ENCODE measurements around the gene TMX3. TPM values are rescaled to one million over a fixed set of nuclear protein-coding genes. Genes with fewer than 3 reads are reported as not detected.

TMX3 gene
- total and polyA plus RNA-seq, 2 donors (not counting 1 experiment from before 2014, with no cell fraction given): 107 TPM

- no peak for DNase-seq (ENCODE audit: low read depth in 2 of 2)
- TF ChIP-seq EZH2 (IDR thresholded peaks at IDR 0.05; ENCODE audit: low read length, missing control alignments): no peak
- TF ChIP-seq CTCF (conservative IDR thresholded peaks at IDR 0.05 in 1 of 2, IDR thresholded peaks at IDR 0.05 in 1 of 2; ENCODE audit: low read depth in 1 of 2, low read length in 2 of 2): no peak
- H3K9me3 ChIP-seq (ENCODE audit: control insufficient read depth, insufficient read depth, low read depth, low read length): no peaks in the 10 kb centered on the region
- no peak overlapping the region for H3K9ac ChIP-seq (ENCODE audit: insufficient read depth, low read length)
- H3K4me1 ChIP-seq (ENCODE audit: control insufficient read depth, extremely low read depth, insufficient read depth, low read length): no peaks in the 10 kb centered on the region
- H3K27me3 ChIP-seq (ENCODE audit: control insufficient read depth, insufficient read depth, low read length): no peaks in the 10 kb centered on the region
- H2AFZ ChIP-seq (ENCODE audit: low read length): no peak overlapping the region
- H3K79me2 ChIP-seq (ENCODE audit: control insufficient read depth, insufficient read depth, low read length): no peaks in the 10 kb centered on the region
- no peaks in the 10 kb centered on the region for H4K20me1 ChIP-seq (ENCODE audit: control insufficient read depth, extremely low read depth, insufficient read depth, low read length)
- no peak overlapping the region for H3K4me3 ChIP-seq (replicated peaks in 1 of 4; ENCODE audit: control extremely low read depth in 1 of 4, insufficient read depth in 1 of 4, low read depth in 3 of 4, low read length in 4 of 4)
- H3K4me2 ChIP-seq (ENCODE audit: extremely low read depth, insufficient read depth, low read length): no peak overlapping the region
- H3K27ac ChIP-seq (ENCODE audit: insufficient read depth, low read length): no peak overlapping the region
- H3K36me3 ChIP-seq (ENCODE audit: control insufficient read depth, insufficient read depth, low read length): peaks cover 14% of the 10 kb centered on the region
Observed at GRCh38 chr18:68696937-68697336, 18.0 kb downstream of the TMX3 start.

GRCh38 chr18:68694316-68694715, 20.6 kb downstream of the TMX3 start:
- no peak overlapping the region for H3K4me3 ChIP-seq (replicated peaks in 1 of 4; ENCODE audit: control extremely low read depth in 1 of 4, insufficient read depth in 1 of 4, low read depth in 3 of 4, low read length in 4 of 4)
- no peak overlapping the region for H3K9ac ChIP-seq (ENCODE audit: insufficient read depth, low read length)
- no peak overlapping the region for H2AFZ ChIP-seq (ENCODE audit: low read length)
- H3K79me2 ChIP-seq (ENCODE audit: control insufficient read depth, insufficient read depth, low read length): no peaks in the 10 kb centered on the region
- H4K20me1 ChIP-seq (ENCODE audit: control insufficient read depth, extremely low read depth, insufficient read depth, low read length): no peaks in the 10 kb centered on the region
- no peaks in the 10 kb centered on the region for H3K9me3 ChIP-seq (ENCODE audit: control insufficient read depth, insufficient read depth, low read depth, low read length)
- H3K27ac ChIP-seq (ENCODE audit: insufficient read depth, low read length): no peak overlapping the region
- H3K4me1 ChIP-seq (ENCODE audit: control insufficient read depth, extremely low read depth, insufficient read depth, low read length): no peaks in the 10 kb centered on the region
- peaks cover 16% of the 10 kb centered on the region for H3K36me3 ChIP-seq (ENCODE audit: control insufficient read depth, insufficient read depth, low read length)
- no peak overlapping the region for H3K4me2 ChIP-seq (ENCODE audit: extremely low read depth, insufficient read depth, low read length)
- TF ChIP-seq CTCF (conservative IDR thresholded peaks at IDR 0.05 in 1 of 2, IDR thresholded peaks at IDR 0.05 in 1 of 2; ENCODE audit: low read depth in 1 of 2, low read length in 2 of 2) (no peak), EZH2 (IDR thresholded peaks at IDR 0.05; ENCODE audit: low read length, missing control alignments) (no peak)
- DNase-seq (ENCODE audit: low read depth in 2 of 2): no peak
- no peaks in the 10 kb centered on the region for H3K27me3 ChIP-seq (ENCODE audit: control insufficient read depth, insufficient read depth, low read length)

GRCh38 chr18:68693091-68693815, 21.7 kb downstream of the TMX3 start:
- Histone ChIP-seq H3K4me3 (replicated peaks in 1 of 4; ENCODE audit: control extremely low read depth in 1 of 4, insufficient read depth in 1 of 4, low read depth in 3 of 4, low read length in 4 of 4) (no peak overlapping the region), H4K20me1 (ENCODE audit: control insufficient read depth, extremely low read depth, insufficient read depth, low read length) (no peaks in the 10 kb centered on the region), H3K4me1 (ENCODE audit: control insufficient read depth, extremely low read depth, insufficient read depth, low read length) (no peaks in the 10 kb centered on the region), H3K27ac (ENCODE audit: insufficient read depth, low read length) (no peak overlapping the region), H3K27me3 (ENCODE audit: control insufficient read depth, insufficient read depth, low read length) (no peaks in the 10 kb centered on the region), H3K9ac (ENCODE audit: insufficient read depth, low read length) (no peak overlapping the region), H3K79me2 (ENCODE audit: control insufficient read depth, insufficient read depth, low read length) (no peaks in the 10 kb centered on the region), H3K36me3 (ENCODE audit: control insufficient read depth, insufficient read depth, low read length) (peaks cover 16% of the 10 kb centered on the region), H2AFZ (ENCODE audit: low read length) (no peak overlapping the region), H3K9me3 (ENCODE audit: control insufficient read depth, insufficient read depth, low read depth, low read length) (no peaks in the 10 kb centered on the region), H3K4me2 (ENCODE audit: extremely low read depth, insufficient read depth, low read length) (no peak overlapping the region)
- DNase-seq (ENCODE audit: low read depth in 2 of 2): no peak
- TF ChIP-seq CTCF (conservative IDR thresholded peaks at IDR 0.05 in 1 of 2, IDR thresholded peaks at IDR 0.05 in 1 of 2; ENCODE audit: low read depth in 1 of 2, low read length in 2 of 2) (no peak), EZH2 (IDR thresholded peaks at IDR 0.05; ENCODE audit: low read length, missing control alignments) (no peak)

Data from fibroblast of lung (primary cell).